WERI-Rb-1 (cell line): ENCODE data around the gene C8G.

ENCODE experiments used
- DNase-seq: peaks from one replicate; pipeline ENCODE4 v3.0.0-alpha.2; 2020
- H3K27ac ChIP-seq: fragments of 250-450 bp; sonication (Bioruptor Pico); 2 replicates; pipeline ENCODE4 v1.5.1; 2020; ENCODE audit warnings: mild to moderate bottlenecking, moderate library complexity
- H3K27me3 ChIP-seq: fragments of 250-450 bp; sonication (Bioruptor Pico); 2 replicates; pipeline ENCODE4 v1.5.1; 2021; ENCODE audit warnings: mild to moderate bottlenecking, low read depth, moderate library complexity; ENCODE audit not compliant: insufficient read depth, severe bottlenecking
- H3K36me3 ChIP-seq: fragments of 250-450 bp; sonication (Bioruptor Pico); 2 replicates; pipeline ENCODE4 v1.5.1; 2020; ENCODE audit warnings: mild to moderate bottlenecking, moderate library complexity
- H3K4me3 ChIP-seq: 2 replicates; pipeline ENCODE4 v1.5.1; 2011; ENCODE audit warnings: low read depth, mild to moderate bottlenecking, control low read depth, low read length
- H3K9me3 ChIP-seq: fragments of 250-450 bp; sonication (Bioruptor Pico); 2 replicates; pipeline ENCODE4 v1.5.1; 2021; ENCODE audit warnings: mild to moderate bottlenecking, moderate library complexity; ENCODE audit not compliant: severe bottlenecking
- TF ChIP-seq, protein P1 (sequence below): IDR thresholded peaks from 2 replicates; pipeline ENCODE4 v1.5.1; 2011; ENCODE audit warnings: low read depth, mild to moderate bottlenecking, control low read depth, inconsistent platforms, low read length

C8G gene

DNA sequence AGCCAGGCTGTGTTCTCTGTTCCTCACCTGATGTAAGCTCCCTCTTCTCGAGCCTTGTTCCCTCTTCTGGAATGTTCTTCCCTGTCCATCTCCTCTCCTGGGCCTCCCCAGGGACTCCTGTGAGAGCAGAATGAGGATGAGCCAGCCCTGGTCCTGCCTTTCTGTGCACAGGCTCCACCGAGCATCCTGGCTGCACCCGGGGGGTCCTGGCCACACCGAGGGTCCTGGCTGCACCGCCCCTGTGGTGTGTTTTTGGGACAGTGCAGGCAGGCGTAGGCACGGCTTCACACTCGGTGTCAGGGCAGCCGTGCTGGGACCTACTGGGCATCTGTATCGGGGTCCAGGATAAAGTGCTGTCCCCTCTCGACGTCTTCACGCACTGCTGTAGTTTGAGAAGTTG lies 18.3 kb upstream of the C8G start:
- TF ChIP-seq, protein P1, sequence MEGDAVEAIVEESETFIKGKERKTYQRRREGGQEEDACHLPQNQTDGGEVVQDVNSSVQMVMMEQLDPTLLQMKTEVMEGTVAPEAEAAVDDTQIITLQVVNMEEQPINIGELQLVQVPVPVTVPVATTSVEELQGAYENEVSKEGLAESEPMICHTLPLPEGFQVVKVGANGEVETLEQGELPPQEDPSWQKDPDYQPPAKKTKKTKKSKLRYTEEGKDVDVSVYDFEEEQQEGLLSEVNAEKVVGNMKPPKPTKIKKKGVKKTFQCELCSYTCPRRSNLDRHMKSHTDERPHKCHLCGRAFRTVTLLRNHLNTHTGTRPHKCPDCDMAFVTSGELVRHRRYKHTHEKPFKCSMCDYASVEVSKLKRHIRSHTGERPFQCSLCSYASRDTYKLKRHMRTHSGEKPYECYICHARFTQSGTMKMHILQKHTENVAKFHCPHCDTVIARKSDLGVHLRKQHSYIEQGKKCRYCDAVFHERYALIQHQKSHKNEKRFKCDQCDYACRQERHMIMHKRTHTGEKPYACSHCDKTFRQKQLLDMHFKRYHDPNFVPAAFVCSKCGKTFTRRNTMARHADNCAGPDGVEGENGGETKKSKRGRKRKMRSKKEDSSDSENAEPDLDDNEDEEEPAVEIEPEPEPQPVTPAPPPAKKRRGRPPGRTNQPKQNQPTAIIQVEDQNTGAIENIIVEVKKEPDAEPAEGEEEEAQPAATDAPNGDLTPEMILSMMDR = no peak
- no peak overlapping the region for H3K27ac ChIP-seq
- H3K27me3 ChIP-seq = no peaks in the 10 kb centered on the region
- peaks cover 39% of the 10 kb centered on the region for H3K36me3 ChIP-seq
- no peak for DNase-seq
- no peak overlapping the region for H3K4me3 ChIP-seq
- H3K9me3 ChIP-seq = no peaks in the 10 kb centered on the region

DNA sequence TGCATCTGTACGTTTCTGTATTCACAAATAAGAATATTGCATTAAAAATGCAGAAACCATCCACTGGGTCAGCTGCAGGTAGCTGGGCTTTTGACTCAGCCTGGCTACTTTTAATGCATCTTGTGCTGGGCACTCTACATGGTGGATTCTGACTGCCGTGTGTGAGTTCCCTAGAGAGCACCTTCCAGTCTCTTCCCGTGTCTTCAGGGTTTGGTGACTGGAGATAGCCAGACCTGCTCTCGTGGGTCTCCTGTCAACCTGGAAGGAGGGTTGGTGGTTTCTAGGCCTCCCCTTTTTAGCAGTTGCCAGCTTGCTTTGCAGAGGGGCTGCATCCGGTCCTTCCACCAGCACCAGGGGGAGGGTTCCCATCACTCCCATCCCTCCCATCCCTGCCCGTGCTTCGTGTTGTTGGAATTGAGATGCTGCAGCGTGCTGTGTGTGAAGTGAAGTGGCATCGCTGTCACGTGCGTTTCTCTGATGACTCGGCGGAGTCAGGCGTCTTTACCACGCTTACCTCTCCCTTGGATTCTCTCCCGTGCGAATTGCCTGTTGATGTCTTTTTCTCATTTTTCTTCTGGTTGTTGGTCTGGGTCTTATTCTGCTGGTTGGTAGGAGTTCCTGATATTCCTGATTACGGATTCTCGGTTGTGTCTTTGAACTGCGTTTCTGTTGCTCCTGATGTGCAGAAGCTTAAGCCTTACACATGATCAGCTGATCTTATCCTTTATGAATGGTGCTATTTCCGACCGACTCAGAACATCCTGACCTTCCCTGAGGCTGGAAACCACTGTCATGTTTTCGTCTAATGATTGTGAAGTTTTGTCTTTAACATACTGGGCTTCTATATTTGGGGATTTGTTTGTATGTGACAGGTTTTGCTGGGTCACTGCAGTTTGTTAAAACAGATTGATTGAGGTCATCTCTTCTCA lies 17.4 kb upstream of the C8G start:
- no peak overlapping the region for H3K4me3 ChIP-seq
- H3K27me3 ChIP-seq = no peaks in the 10 kb centered on the region
- no peak for DNase-seq
- no peak overlapping the region for H3K27ac ChIP-seq
- TF ChIP-seq, protein P1 = no peak
- H3K9me3 ChIP-seq = no peaks in the 10 kb centered on the region
- H3K36me3 ChIP-seq = peaks cover 35% of the 10 kb centered on the region

DNA sequence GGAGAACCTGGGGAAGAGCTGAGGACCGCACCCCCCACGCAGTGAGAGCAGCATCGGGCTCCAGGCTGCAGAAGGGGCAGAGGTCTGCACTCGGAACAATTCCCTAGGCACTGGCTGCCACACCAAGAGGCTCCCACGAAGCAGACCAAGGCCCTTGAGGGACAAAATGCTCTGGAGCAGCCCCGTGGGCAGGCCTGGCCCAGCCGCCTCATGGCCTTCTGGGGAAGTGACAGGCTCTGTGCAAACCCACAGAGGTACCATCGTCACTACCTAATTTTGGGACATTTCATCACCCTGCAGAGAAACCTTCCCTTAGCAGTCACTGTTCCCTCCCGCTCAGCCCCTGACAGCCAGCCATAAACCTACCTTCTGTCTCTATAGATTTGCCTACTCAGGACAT lies 16.5 kb upstream of the C8G start:
- Histone ChIP-seq H3K27ac (no peak overlapping the region), H3K36me3 (peaks cover 40% of the 10 kb centered on the region)

DNA sequence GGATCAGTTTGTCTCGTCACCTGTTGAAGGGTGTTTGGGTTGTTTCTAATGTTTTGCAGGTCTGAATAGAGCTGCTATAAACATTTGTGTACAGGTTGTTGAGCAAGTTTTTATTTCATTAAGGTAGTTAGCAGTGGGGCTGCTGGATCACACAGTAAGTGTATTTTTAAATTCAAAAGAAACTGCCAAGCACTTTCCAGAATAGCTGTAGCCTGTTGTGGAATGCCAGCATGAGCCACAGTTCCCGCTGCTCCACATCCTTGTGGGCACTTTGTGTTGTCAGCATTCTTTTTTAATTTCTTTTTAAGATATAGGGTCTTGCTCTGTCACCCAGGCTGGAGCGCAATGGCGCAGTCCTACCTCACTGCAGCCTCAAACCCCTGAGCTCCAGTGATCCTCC lies 15.0 kb upstream of the C8G start:
- Histone ChIP-seq H3K27me3 (no peaks in the 10 kb centered on the region), H3K9me3 (no peaks in the 10 kb centered on the region), H3K4me3 (no peak overlapping the region), H3K36me3 (peaks cover 44% of the 10 kb centered on the region), H3K27ac (no peak overlapping the region)
- no peak for DNase-seq
- TF ChIP-seq, protein P1 = no peak

More for the DNA sequence above, 16.5 kb upstream of the C8G start:
- Histone ChIP-seq H3K4me3 (no peak overlapping the region), H3K9me3 (no peaks in the 10 kb centered on the region), H3K27me3 (no peaks in the 10 kb centered on the region)
- TF ChIP-seq, protein P1 = no peak
- no peak for DNase-seq

DNA sequence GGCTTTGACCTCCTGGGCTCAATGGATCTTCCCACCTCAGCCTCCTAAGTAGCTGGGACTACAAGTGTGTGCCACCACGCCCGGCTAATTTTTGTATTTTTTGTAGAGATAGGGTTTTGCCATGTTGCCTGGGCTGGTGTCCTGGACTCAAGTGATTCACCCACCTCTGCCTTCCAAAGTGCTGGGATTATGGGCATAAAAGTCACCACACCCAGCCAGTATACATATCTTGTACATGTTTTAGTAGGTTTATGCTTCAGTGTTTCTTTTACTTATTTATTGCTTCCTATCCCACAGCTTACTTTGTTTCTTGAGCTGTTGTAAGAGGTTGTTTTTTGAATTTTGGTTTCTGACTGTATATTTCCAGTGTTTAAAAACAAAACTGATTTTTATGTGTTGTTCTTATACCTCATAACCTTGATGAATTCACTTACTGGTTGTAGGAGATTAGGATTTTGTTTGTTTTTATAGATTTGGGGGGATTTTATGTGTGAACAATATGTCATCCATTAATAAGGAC lies 13.4 kb upstream of the C8G start:
- Histone ChIP-seq H3K36me3 (peaks cover 28% of the 10 kb centered on the region), H3K27ac (no peak overlapping the region), H3K4me3 (no peak overlapping the region), H3K9me3 (no peaks in the 10 kb centered on the region), H3K27me3 (no peaks in the 10 kb centered on the region)
- DNase-seq = no peak
- TF ChIP-seq, protein P1 = no peak

DNA sequence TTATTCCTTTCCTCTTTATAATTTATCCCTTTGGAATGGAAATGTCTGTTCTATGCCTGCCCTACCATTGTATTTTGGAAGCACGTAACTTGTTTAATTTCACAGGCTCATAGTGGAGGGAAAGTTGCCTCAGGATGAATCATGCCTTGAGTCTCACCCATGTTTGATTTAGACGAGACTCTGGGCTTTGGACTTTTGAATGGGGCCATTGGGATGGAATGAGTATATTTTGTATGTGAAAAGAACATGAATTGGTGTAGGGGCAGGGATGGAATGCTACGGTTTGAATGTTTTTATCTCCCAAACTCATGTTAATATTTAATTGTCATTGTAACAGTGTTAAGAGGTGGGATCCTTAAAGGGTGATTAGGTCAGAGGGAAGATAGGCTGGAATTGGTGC lies 10.8 kb upstream of the C8G start:
- TF ChIP-seq, protein P1 = no peak
- Histone ChIP-seq H3K4me3 (no peak overlapping the region), H3K9me3 (no peaks in the 10 kb centered on the region), H3K36me3 (peaks cover 23% of the 10 kb centered on the region), H3K27ac (no peak overlapping the region), H3K27me3 (no peaks in the 10 kb centered on the region)
- DNase-seq = no peak
